Measurements from ENCODE around the gene SDC3.

Gene SDC3

GRCh38 chr1:30904191-30904961, 4.2 kb downstream of the SDC3 start:
- no peak for DNase-seq

DNA sequence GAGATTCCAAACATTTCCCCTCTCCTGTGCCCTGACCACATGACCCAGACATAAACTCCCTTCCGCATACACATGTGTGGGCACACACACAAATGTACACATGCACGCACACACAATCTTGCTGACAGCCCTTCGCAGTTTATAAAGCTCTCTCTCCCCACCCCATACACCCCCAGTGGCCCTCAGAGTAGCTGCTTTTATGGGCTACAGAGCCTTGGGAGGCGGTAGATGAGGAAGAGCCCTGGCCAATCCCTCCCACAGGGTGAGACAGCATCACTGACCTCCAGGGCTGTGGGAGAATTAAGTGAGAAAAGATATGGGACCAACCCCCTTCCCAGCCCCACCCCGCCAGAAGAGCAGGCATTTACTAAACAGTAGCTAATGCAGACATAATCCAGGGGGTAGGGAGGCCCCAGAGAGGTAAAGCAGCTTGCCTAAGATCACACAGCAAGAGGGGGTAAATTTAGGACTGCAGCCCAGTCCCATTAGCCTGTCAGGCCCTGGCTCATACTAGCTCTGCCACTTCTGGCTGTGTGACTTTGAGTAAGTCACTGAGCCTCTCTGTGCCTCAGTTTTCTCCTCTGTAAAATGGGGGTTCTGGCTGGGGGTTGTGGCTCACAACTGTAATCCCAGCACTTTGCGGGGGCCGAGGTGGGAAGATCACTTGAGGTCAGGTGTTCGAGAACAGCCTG, 5.1 kb downstream of the SDC3 start:
- DNase-seq, result no peak

DNA sequence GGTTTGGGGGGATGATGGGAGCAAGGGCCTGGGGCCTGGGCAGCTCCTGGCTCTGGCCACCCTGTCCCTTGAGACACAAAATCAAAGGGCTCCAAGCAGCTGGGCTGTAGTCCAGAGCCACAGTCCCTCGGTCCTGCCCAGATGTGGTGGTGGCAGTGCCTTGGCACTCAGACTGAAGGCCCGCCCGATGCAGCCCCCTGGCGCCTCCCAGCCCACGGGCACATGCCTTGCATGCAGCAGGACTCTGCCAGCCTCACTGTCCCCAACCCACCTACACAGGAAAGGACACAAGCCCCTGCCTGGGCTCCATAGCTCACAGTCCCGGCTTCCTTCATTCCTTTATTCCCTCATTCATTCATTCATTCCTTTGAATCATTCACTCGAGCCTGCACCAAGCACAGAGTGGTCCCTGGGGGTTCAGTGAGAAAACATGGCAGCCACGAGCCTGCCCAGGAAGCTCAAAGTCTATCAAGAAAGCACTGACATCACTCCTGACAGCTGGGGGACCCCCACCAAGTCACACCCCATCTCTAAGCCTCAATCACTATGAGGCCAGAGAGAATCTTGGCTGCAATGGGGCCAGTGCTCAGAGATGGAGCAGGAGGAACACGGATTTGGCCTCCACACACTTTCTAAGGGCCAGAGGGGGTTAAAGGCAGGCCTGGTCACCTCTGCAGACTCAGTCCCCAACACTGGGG, 5.8 kb downstream of the SDC3 start:
- no peak for DNase-seq

- no peak for DNase-seq
Measured at GRCh38 chr1:30901798-30902581, 6.6 kb downstream of the SDC3 start.

DNA sequence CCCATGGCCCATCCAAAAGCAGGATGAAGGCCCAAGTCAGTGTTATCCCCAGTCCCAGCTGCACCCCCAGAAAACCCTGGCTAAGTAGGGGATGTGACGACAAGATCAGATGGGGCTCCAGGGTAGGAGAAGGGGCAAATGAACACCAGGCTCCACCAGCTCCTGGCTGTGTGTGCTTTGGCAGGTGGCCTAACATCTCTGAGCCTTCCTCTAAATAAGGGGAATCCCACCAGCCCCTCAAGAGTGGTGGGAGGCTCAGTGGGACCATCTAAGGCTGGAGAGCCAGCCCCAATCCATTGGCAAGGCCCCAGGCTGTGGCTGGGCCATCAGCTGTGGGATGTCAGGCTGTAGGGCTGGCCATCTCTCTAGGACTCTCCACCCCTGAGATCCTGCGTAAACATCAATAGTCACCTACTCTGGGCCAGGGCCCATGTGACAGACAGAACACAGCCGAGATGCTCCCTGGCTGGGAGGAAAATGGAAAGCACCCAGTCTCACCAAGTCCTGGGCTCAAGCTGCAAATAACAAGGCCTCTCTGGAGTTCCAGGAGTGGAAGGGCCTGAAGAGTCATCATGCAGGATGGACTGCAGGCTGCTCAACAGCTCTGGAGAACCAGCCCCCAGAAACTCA, 7.5 kb downstream of the SDC3 start:
- no peak for DNase-seq

DNA sequence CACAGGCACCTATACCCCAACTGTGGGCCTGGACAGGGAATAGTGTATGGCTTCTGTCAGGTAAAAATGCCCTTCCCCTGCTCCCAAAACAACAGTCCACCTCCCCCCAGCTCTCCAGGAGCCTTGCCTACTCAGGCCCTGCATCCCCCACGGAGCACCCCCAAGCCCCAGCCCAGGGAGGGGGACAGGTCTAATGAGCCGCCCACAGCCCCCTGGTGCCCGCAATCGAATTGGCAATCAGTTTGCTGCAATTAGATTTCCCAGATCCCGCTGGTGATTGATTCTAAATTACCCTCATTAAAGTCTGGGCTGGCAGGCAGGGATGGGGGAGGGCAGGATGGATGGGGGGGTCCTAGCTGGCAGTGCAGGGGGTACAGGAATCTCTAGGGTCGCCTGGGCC, 8.1 kb downstream of the SDC3 start:
- no peak for DNase-seq

DNA sequence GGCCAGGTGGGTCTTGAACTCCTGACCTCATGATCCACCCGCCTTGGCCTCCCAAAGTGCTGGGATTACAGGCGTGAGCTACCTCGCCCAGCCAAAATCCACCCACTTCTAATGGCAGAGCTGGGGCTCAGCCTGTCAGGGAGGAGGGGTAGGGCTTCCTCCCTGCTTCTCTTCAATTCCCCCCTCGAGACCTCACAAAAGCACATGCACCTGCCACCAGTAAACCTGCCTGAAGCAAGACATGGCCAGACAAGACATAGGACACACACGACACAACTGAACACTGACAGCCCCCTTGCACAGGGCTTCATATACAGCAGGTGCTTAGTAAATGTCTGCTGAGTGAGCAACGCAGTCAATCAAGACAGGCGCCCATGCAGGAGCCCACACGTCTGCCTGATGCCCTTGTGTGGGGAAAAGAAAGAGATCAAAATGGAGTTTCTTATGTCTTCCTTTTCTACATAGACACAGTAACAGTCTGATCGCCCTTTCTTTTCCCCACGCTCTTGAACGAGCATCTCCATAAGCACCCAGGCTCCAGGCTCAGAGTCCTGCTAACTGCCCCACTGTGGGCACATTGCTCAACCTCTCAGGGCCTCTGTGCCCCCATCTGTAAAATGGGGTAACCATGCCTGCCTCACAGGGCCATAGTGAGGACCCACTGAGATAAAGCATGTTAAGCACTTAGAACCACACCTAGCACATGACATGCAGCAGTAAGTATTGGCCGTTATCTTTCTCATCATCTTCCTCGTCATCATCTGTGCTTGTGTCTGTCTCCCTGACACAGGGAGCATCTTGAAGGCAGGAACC, 8.8 kb downstream of the SDC3 start:
- no peak for DNase-seq

GRCh38 chr1:30898031-30898815, 10.3 kb downstream of the SDC3 start:
- no peak for DNase-seq

DNA sequence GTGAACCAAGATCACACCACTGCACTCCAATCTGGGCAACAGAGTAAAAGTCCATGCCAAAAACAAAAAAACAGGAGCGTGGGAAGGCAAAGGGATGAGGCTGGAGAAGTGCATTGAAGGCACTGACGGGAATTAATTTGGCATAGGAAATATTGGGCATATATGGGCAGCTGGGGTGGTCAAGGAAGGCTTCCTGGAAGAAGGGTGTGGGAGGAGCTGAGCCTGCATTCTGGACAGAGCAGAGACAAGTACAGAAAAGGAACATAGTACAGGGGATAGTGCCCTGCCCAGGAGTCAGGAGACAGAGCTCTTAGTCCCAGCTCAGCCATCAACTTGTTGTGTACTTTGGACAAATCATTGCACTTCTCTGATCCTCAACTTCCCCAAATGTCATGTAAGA, 11.7 kb downstream of the SDC3 start:
- DNase-seq, result no peak

- DNase-seq, result no peak
Measured at GRCh38 chr1:30895944-30896660, 12.5 kb downstream of the SDC3 start.

GRCh38 chr1:30895382-30895943, 13.1 kb downstream of the SDC3 start:
- DNase-seq, result no peak

DNA sequence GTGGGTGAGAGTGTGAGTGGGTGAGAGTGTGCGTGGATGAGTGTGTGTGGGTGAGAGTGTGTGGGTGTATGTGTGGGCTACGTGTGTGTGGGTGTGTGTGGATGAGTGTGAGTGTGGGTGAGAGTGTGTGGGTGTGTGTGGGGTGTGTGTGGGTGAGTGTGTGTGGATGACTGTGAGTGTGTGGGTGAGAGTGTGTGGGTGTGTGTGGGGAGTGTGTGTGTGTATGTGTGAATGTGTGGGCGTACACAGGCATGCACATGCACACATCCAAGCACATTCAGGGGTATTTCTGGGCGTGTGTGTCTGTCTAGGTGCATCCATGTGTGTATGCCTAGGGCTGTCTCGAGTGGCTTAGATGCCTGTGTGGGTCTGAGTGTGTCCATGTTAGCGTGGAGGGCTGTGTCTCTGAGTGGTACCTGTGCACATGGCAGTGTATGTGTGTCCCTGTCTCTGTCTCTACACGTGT, 14.0 kb downstream of the SDC3 start:
- DNase-seq, result no peak

- DNase-seq, result no peak
Measured at GRCh38 chr1:30893776-30894507, 14.6 kb downstream of the SDC3 start.

DNA sequence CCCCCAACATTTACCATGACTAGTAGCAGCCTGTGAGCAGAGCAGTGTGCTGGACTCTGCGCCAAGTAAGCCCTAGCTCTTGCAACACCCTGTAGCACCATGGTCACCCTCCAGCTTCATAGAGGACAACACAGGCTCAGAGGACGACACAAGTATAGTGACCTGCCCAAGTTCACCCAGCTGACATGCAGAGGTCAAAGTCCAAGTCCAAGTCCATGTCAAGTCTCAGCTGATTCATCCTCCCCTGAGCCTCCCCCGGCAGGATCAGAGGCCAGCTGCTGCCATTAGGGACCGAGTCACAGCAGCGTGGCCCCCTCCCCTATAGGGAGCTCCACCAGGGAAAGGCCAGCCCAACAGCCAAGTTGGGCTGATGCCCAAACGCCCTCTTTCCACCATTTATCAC, 15.9 kb downstream of the SDC3 start:
- DNase-seq, result no peak

GRCh38 chr1:30891227-30891552, 17.4 kb downstream of the SDC3 start:
- DNase-seq, result no peak

DNA sequence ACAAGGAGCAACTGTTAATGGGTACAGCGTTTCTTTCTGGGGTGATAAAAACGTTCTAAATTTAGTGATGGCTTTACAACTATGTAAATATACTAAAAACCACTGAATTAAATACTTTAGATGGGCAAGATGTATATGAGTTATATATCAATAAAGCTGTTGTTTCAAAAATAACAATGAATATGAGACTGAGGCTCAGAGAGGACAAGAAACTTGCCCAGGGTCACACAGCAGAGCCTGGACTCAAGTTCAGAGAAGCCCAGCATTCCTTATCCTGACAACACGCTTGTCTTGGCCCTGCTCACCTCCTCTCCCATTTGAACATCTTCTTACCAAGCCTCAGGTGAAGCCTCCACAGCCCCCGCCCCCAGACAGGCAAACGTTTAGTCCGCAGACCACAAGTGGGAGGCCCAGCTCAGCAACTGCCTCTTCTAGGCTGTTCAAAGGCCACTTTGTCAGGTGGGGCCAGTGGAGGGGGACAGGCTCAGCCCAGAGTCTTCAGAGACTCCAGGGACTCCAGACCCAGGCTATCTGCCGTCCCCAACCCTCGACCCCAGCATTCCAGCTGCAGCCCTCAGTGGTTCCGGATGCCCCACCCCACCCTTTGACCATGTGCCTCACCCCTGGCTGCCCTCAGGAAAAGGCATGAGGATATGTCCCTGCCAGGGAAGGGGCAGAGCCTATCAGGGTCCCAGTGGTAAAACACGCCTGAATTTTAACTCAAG, 17.9 kb downstream of the SDC3 start:
- no peak for DNase-seq

DNA sequence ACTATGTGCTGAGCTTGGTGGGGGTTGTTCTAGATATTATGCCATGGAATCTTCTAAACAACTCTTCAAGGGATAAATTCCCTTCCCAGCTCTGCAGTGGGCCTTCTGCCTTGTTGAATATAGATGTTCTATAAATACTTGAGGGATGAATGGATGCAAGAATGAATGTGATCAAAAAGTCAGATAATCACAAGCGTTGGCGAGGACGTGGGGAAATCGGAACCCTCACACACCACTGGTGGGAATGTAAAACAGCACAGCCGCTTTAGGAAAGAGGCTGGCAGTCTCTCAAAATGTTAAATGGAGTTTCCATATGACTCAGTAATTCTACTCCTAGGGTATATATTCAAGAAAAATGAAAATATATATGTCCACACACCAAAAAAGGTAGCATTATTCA, 19.0 kb downstream of the SDC3 start:
- DNase-seq, result no peak

DNA sequence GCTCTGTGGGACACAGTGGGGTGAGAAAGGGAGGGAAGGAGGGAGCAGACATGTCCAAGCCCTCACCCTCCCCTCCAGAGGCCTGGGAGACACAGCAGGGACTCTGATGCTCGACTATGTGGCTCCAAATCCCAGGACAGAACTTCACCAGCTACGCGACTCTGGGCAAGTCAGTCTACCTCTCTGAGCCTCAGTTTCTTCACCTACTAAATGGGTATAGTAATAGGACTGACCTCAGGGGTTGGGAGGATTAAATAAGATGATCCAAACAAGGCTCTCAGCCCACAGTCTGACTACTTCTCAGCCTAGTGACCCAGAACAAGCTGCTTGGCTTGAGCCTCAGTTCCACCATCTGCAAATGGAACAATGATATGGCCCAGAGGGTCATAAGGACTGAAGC, 19.6 kb downstream of the SDC3 start:
- no peak for DNase-seq

GRCh38 chr1:30888391-30888790, 20.2 kb downstream of the SDC3 start:
- no peak for DNase-seq

All from bone marrow (tissue), 2 donors.